Left lung (tissue), 10 donors: Measurements from ENCODE around the gene GMPPA. TPM values are rescaled to one million over a fixed set of nuclear protein-coding genes. Genes with fewer than 3 reads are reported as not detected.

ENCODE experiments used
- ATAC-seq: fragments of 200-7000 bp; cut with Tn5 transposase; one replicate; pipeline ENCODE4 v1.9.1; 2020; ENCODE audit warnings: moderate library complexity
- DNase-seq, 4 donors: peaks; one replicate each; pipeline ENCODE4 v3.0.0-alpha.2; 2013 to 2020
- H3K27ac ChIP-seq, 2 donors: fragments of 200-600 bp; sonication (generic) in 1 of 2; one replicate each; pipeline versions ENCODE4 v1.5.0 to v1.8.0; 2020 to 2021
- H3K27me3 ChIP-seq, 2 donors: fragments of 200-600 bp; sonication (generic) in 1 of 2; one replicate each; pipeline versions ENCODE4 v1.5.0 to v1.8.0; 2020 to 2021
- H3K36me3 ChIP-seq, 2 donors: fragments of 200-600 bp; sonication (generic) in 1 of 2; one replicate each; pipeline versions ENCODE4 v1.5.0 to v1.8.0; 2020 to 2021
- H3K4me1 ChIP-seq, 2 donors: fragments of 200-600 bp; one replicate each; pipeline ENCODE4 v1.8.0; 2021
- H3K4me3 ChIP-seq, 2 donors: fragments of 200-600 bp; sonication (generic) in 1 of 2; one replicate each; pipeline versions ENCODE4 v1.5.0 to v1.8.0; 2020 to 2021; ENCODE audit warnings: mild to moderate bottlenecking in 1 of 2
- H3K9me3 ChIP-seq, 2 donors: fragments of 200-600 bp; sonication (generic) in 1 of 2; one replicate each; pipeline versions ENCODE4 v1.5.0 to v1.8.0; 2020 to 2021
- intact Hi-C, 2 donors: fragments of 100-400 bp; cut with DNase I; formaldehyde crosslinking; loops; one replicate each; pipeline versions ENCODE4 v1.11.2 to v1.14.2; 2022
- polyA plus RNA-seq, 6 donors: library from polyadenylated mRNA; unstranded; fragments of 120-200 nt; gene quantifications; one replicate each; pipeline ENCODE4 v1.2.1, GENCODE V29; 2013; ENCODE audit not compliant: insufficient read length in 6 of 6
- total RNA-seq, 2 donors: library from RNA; stranded (reverse); fragmentation: NEBNext Ultra II Directional; extraction: Animal tissue kit (Norgen Biotek cat#: 25700); gene quantifications; one replicate each; pipeline ENCODE4 v1.2.1, GENCODE V29; 2021
- TF ChIP-seq, protein P1 (sequence below), 2 donors: fragments of 200-600 bp; sonication (generic) in 1 of 2; IDR thresholded peaks; one replicate each; pipeline versions ENCODE4 v1.5.0 to v1.8.0; 2021; ENCODE audit warnings: antibody characterized with exemption in 2 of 2
- donor health status: DM: no; HTN: yes; CAD: no.
- donor health status: DM: no; HTN: no; CAD: no.

The GMPPA gene
- total and polyA plus RNA-seq, 8 donors, result 20.6 to 50.1 (median 25.4) TPM

GRCh38 chr2:219480004-219480403 is 18.7 kb upstream of the GMPPA start:
- DNase-seq, result peak in 1 of 4 donors; percentile 53
- Histone ChIP-seq H3K4me1 (peaks cover 0 to 15% of the 10 kb centered on the region in 2 donors), H3K27ac (no peak overlapping the region), H3K27me3 (peaks cover 23 to 72% of the 10 kb centered on the region in 2 donors), H3K36me3 (no peaks in the 10 kb centered on the region), H3K9me3 (no peaks in the 10 kb centered on the region), H3K4me3 (no peak overlapping the region)
- TF ChIP-seq, protein P1, sequence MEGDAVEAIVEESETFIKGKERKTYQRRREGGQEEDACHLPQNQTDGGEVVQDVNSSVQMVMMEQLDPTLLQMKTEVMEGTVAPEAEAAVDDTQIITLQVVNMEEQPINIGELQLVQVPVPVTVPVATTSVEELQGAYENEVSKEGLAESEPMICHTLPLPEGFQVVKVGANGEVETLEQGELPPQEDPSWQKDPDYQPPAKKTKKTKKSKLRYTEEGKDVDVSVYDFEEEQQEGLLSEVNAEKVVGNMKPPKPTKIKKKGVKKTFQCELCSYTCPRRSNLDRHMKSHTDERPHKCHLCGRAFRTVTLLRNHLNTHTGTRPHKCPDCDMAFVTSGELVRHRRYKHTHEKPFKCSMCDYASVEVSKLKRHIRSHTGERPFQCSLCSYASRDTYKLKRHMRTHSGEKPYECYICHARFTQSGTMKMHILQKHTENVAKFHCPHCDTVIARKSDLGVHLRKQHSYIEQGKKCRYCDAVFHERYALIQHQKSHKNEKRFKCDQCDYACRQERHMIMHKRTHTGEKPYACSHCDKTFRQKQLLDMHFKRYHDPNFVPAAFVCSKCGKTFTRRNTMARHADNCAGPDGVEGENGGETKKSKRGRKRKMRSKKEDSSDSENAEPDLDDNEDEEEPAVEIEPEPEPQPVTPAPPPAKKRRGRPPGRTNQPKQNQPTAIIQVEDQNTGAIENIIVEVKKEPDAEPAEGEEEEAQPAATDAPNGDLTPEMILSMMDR (IDR thresholded peaks at IDR 0.05), result no peak
- ATAC-seq, result no peak
- intact Hi-C loops, result no loop called here

- TF ChIP-seq, protein P1 (IDR thresholded peaks at IDR 0.05), result no peak
- intact Hi-C loops, result no loop called here
- Histone ChIP-seq H3K9me3 (no peaks in the 10 kb centered on the region), H3K27ac (no peak overlapping the region), H3K36me3 (no peaks in the 10 kb centered on the region), H3K27me3 (peaks cover 33 to 79% of the 10 kb centered on the region in 2 donors), H3K4me3 (no peak overlapping the region), H3K4me1 (peaks cover 0 to 16% of the 10 kb centered on the region in 2 donors)
- peak in 1 of 4 donors; percentile 58 for DNase-seq
- no peak for ATAC-seq
Measured at GRCh38 chr2:219482674-219483405, 15.9 kb upstream of the GMPPA start.

DNA sequence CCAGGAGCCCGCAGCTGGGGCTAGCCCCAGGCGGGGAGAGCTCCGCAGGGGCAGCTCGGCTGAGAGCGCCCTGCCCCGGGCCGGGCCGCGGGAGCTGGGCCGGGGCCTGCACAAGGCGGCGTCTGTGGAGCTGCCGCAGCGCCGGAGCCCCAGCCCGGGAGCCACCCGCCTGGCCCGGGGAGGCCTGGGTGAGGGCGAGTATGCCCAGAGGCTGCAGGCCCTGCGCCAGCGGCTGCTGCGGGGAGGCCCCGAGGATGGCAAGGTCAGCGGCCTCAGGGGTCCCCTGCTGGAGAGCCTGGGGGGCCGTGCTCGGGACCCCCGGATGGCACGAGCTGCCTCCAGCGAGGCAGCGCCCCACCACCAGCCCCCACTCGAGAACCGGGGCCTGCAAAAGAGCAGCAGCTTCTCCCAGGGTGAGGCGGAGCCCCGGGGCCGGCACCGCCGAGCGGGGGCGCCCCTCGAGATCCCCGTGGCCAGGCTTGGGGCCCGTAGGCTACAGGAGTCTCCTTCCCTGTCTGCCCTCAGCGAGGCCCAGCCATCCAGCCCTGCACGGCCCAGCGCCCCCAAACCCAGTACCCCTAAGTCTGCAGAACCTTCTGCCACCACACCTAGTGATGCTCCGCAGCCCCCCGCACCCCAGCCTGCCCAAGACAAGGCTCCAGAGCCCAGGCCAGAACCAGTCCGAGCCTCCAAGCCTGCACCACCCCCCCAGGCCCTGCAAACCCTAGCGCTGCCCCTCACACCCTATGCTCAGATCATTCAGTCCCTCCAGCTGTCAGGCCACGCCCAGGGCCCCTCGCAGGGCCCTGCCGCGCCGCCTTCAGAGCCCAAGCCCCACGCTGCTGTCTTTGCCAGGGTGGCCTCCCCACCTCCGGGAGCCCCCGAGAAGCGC is 15.0 kb upstream of the GMPPA start:
- no peak overlapping the region for H3K27ac ChIP-seq
- H3K9me3 ChIP-seq, result no peaks in the 10 kb centered on the region
- TF ChIP-seq, protein P1 (IDR thresholded peaks at IDR 0.05), result no peak
- peak in 1 of 4 donors; percentile 73 for DNase-seq
- ATAC-seq, result no peak
- H3K4me1 ChIP-seq, result peaks cover 0 to 16% of the 10 kb centered on the region in 2 donors
- H3K27me3 ChIP-seq, result peaks cover 33 to 86% of the 10 kb centered on the region in 2 donors
- intact Hi-C loops, result no loop called here
- no peak overlapping the region for H3K4me3 ChIP-seq
- H3K36me3 ChIP-seq, result no peaks in the 10 kb centered on the region

DNA sequence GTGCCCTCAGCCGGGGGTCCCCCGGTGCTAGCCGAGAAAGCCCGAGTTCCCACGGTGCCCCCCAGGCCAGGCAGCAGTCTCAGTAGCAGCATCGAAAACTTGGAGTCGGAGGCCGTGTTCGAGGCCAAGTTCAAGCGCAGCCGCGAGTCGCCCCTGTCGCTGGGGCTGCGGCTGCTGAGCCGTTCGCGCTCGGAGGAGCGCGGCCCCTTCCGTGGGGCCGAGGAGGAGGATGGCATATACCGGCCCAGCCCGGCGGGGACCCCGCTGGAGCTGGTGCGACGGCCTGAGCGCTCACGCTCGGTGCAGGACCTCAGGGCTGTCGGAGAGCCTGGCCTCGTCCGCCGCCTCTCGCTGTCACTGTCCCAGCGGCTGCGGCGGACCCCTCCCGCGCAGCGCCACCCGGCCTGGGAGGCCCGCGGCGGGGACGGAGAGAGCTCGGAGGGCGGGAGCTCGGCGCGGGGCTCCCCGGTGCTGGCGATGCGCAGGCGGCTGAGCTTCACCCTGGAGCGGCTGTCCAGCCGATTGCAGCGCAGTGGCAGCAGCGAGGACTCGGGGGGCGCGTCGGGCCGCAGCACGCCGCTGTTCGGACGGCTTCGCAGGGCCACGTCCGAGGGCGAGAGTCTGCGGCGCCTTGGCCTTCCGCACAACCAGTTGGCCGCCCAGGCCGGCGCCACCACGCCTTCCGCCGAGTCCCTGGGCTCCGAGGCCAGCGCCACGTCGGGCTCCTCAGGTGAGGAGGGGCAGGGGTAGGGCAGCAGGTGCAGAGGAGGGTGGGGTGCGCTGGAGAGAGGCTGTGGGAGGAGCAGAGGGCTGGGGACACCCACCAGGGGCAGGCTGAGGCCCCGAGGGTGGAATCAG is 14.1 kb upstream of the GMPPA start:
- Histone ChIP-seq H3K9me3 (no peaks in the 10 kb centered on the region), H3K27me3 (peaks cover 33 to 95% of the 10 kb centered on the region in 2 donors), H3K4me1 (peaks cover 0 to 16% of the 10 kb centered on the region in 2 donors), H3K4me3 (no peak overlapping the region), H3K36me3 (no peaks in the 10 kb centered on the region), H3K27ac (no peak overlapping the region)
- intact Hi-C loops, result no loop called here
- DNase-seq (peak in 2 of 4 donors; percentile 30 to 73), ATAC-seq (peak; percentile 44)
- TF ChIP-seq, protein P1 (IDR thresholded peaks at IDR 0.05), result no peak
